DMS114 treated with DMSO at 0.1 percent for 48 hours (cell line): ENCODE results near the gene CPT1C.
"Not testable (repeated sequence)": the region's sequence is repeated elsewhere in the genome, so short reads cannot be mapped to it uniquely, and the experiment has no call there.

Source experiments
- DNase-seq: peaks from one replicate; lab custom pipeline; 2025; ENCODE audit not compliant: unreplicated experiment; lab: John Stamatoyannopoulos, UW

CPT1C gene

DNA sequence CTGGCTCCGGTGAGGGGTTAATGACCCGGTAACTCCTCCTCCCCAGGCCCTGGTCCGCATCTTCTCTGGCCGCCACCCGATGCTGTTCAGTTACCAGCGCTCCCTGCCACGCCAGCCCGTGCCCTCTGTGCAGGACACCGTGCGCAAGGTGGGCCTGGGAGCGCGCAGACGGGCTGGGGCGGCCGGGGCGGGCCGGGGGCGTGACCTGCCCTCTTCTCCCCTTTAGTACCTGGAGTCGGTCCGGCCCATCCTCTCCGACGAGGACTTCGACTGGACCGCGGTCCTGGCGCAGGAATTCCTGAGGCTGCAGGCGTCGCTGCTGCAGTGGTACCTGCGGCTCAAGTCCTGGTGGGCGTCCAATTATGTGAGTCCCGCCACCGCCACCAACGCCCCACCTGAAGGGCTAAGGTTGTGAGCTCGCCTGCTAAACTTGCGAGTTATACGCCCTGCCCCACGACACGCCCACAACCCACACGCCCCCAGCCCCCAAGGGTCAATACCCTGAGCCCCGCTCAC is 10.4 kb downstream of the CPT1C start:
- no peak for DNase-seq

GRCh38 chr19:49704888-49705642 is 14.1 kb downstream of the CPT1C start:
- DNase-seq: no peak

DNA sequence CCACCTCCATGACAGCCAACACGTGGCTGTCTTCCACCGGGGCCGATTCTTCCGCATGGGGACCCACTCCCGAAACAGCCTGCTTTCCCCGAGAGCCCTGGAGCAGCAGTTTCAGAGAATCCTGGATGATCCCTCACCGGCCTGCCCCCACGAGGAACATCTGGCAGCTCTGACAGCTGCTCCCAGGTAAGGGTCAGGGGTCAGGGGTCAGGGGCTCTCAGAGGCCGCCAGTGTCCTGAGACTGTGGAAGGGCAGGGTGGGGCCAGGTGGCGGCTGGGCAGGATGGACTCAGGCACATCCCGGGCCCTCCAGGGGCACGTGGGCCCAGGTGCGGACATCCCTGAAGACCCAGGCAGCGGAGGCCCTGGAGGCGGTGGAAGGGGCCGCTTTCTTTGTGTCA is 15.0 kb downstream of the CPT1C start:
- no peak for DNase-seq

GRCh38 chr19:49710372-49710951 is 19.5 kb downstream of the CPT1C start:
- DNase-seq: no peak

GRCh38 chr19:49712397-49712859 is 21.5 kb downstream of the CPT1C start:
- peak; percentile 65 for DNase-seq

DNA sequence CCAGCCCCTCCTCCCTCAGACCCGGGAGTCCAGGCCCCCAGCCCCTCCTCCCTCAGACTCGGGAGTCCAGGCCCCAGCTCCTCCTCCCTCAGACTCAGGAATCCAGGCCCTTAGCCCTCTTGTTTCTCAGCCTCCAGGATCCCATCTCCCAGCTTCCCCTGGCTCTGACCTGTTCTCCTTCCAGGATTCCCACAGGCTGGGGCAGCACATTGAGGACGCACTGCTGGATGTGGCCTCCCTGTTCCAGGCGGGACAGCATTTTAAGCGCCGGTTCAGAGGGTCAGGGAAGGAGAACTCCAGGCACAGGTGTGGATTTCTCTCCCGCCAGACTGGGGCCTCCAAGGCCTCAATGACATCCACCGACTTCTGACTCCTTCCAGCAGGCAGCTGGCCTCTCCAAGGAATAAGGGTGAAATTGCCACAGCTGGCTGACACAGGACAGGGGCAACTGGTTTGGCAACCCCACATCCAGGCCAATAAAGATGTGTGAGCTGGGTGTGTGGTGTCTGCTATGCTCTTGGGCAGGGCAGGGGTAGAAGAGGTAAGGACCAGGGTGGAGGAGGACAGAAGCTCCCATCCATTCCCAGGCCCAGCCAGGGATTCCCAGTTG is 22.4 kb downstream of the CPT1C start:
- DNase-seq: no peak

DNA sequence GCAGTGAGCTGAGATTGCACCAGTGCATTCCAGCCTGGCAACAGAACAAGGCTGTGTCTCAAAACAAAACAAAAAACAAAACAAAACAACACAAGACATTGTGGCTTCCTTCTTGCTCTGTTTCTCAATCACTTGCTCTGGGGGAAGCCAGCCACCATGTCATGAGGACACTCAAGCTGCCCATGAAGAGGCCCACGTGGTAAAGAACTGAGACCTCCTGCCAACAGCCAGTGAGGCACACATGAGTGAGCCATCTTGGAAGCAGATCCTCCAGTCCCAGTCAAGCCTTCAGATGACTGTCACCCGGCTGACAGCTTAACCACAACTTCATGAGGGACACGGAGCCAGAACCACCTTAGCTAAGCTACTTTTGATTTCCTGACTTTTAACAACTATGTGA is 25.2 kb downstream of the CPT1C start:
- DNase-seq: no peak

DNA sequence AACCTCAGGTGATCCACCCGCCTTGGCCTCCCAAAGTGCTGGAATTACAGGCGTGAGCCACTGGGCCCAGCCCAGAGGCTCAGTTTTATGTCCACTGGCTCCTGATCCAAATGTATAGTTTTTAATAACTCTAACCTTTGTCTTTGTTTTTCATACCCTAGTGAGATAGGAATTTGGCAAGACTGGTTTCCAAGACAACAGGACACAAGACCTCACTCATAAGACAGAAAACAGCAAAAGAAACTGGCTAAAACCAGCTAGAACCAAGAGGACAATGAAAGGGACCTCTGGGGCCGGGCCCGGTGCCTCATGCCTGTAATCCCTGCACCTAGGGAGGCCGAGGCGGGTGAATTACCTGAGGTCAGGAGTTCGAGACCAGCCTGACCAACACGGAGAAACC is 27.6 kb downstream of the CPT1C start:
- no peak for DNase-seq

DNA sequence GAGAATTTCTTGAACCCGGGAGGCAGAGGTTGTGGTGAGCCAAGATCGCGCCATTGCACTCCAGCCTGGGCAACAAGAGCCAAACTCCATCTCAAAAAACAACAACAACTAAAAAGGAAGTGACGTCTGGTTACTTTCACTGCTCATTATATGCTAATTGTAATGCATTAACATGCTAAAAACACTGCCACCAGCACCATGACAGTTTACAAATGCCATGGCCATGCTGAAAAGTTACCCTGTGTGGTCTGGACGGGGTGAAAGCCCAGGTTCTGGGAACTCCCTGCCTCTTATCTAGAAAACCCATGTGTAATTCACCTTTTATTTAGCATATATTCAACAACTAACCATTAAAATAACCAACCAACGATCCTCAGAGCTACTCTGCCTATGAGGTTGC is 28.1 kb downstream of the CPT1C start:
- no peak for DNase-seq

GRCh38 chr19:49719420-49719819 is 28.5 kb downstream of the CPT1C start:
- not testable (repeated sequence) for DNase-seq

GRCh38 chr19:49727217-49728030 is 36.5 kb downstream of the CPT1C start:
- no peak for DNase-seq

GRCh38 chr19:49730166-49730565 is 39.2 kb downstream of the CPT1C start:
- DNase-seq: no peak

DNA sequence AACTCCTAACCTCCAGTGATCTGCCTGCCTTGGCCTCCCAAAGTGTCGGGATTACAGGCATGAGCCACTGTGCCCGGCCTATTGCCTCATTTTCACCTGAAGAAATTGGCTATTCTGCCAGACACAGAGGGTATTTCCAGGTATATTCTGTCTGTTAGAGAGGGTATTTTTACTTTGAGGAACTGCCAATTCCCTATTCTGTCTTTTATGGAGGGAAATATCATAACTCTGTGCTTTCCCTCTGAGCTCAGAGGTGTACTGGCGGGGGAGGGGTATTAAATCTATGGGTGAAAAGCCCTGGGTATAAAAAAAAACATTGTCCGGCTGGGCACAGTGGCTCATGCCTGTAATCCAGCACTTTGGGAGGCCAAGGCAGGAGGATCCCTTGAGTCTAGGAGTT is 47.4 kb downstream of the CPT1C start:
- DNase-seq: no peak

DNA sequence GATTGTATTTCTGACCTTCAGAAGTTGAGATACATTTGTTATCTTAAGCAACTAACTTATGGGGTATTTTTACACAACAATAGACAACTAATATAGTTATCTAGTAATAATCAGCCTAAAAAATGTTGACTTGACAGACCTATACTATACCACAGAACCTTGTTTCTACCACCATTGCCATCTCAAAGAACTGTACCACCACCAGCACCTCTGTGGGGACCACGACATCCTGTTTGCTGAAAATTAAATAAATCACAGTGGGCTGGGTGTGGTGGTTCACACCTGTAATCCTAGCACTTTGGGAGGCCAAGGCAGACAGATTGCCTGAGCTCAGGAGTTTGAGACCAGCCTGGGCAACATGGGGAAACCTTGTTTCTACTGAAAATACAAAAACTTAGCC is 48.2 kb downstream of the CPT1C start:
- no peak for DNase-seq

- DNase-seq: no peak
These were observed 49.0 kb downstream of the CPT1C start for GRCh38 chr19:49739933-49740332.

DNA sequence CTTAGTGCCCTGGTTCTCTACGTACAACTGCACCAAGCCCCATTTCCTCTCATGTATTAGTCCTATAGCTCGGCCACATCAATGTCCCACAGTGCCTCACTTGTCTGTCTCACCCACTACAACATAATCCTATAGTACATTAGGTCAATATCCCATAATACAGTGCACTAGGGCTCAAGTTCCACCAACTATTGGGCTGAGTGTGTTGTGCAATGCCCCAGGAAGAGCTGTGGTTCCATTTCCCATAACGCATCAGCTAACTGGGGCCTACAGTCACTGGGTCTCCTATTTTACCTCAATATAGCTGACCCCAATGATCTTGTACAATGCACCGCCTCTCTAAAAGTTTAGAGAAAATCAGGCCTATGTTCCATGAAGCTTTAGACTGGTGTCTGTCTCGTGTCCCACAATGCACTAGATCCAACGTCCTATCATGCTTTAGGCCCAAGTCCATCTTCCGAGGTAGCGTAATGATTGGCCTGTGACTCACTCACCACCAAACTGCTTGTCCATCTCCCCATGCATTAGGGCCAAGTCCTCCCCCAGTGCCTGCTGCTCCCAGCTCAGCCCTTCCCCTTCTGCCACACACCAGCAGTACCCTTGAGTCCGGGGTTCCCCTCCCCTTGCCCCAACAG is 50.4 kb downstream of the CPT1C start:
- DNase-seq: no peak

DNA sequence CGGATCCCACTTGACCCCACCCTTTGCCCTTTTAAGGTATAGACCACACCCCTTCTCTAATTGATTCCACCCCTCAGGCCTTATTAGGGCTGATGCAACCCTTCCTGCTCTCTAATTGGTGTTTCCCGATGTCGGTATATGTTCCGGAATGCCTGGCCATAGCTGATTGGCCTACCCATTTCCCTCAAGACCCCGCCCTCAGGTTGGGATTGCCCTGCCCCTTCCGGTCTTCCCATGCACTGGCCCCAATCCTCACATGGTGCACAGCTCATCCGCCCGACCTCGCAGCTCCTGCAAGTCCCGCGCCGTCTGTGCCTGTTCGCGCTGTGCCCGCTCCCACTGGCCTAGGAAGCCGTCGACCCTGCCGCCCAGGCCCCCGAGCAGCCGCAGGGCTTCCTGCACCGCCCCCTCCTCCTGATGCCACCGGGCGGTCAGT is 54.0 kb downstream of the CPT1C start:
- no peak for DNase-seq

DNA sequence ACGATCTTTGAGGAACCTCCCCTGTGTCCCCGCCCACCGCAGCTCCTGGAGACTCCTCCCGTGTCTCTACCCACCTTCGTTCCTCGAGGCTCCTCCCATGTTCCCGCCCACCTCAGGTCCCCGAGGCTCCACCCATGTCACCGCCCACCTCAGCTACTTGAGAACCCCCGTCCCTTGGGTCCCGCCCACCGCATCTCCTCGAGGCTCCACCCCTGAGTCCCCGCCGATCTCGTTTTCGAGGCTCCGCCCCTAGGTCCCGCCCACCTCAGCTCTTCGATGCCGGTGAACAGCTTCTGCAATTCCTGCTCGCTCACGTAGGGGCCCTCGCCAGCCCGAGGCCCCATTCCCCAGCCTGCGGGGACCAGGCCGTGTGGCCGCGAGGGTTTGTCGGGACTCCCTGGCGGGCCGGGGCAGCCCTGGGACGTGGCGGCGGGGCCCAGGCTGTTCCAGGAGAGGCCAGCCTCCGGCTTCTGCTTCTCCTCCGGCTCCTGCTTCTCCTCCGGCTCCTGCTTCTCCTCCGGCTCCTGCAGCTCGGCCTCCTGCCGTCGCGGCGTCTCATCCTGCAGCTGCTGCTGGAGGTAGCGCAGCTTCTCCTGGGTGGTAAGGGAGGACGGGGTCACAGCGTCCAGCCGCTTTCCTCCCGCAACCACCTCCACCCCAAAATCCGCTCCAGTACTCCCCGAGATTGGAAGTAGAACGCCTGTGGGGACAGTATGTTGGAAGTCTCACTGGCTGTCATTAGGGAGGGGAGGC is 55.5 kb downstream of the CPT1C start:
- peak; percentile 68 for DNase-seq

GRCh38 chr19:49749055-49749716 is 58.3 kb downstream of the CPT1C start:
- DNase-seq: no peak

DNA sequence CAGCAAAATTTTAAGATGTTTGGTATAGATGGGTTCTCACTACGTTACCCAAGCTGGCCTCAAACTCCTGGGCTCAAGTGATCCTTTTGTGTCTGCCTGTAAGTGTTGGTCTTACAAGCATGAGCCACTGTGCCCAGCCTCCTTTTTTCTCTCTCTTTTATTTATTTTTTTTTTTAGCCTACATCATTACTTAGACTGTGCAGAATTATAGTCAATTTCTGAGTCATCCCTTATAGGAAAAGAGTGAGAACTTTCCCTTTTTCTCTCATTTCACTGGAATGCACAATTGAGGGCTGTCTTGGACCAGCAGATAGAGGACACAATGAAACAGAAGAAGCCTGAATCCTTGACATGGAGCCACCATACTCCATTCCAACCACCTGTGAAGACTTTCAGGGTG is 58.9 kb downstream of the CPT1C start:
- DNase-seq: no peak
